Astrocyte of the spinal cord (primary cell): ENCODE results near the gene MPP4.
"Not testable (repeated sequence)": the region's sequence is repeated elsewhere in the genome, so short reads cannot be mapped to it uniquely, and the experiment has no call there.

ENCODE experiments used
- DNase-seq: peaks from one replicate; pipeline ENCODE4 v3.0.0; 2011; ENCODE audit warnings: low read depth, low spot score
- H3K4me3 ChIP-seq: 2 replicates; pipeline ENCODE4 v1.5.1; 2011; ENCODE audit warnings: low read depth, mild to moderate bottlenecking, low read length, moderate library complexity
- in situ Hi-C: cut with HindIII; loops from 2 replicates; pipeline ENCODE4 v1.10.0; 2017; ENCODE audit warnings: low sequenced_read_pairs
- TF ChIP-seq, protein P1 (sequence below): IDR thresholded peaks from 2 replicates; pipeline ENCODE4 v1.5.1; 2012; ENCODE audit warnings: low read depth, mild to moderate bottlenecking, low read length, inconsistent platforms

Gene MPP4

GRCh38 chr2:201675454-201675853, 23.0 kb downstream of the MPP4 start:
- in situ Hi-C loops: no loop called here
- DNase-seq: no peak
- no peak overlapping the region for H3K4me3 ChIP-seq
- TF ChIP-seq, protein P1, sequence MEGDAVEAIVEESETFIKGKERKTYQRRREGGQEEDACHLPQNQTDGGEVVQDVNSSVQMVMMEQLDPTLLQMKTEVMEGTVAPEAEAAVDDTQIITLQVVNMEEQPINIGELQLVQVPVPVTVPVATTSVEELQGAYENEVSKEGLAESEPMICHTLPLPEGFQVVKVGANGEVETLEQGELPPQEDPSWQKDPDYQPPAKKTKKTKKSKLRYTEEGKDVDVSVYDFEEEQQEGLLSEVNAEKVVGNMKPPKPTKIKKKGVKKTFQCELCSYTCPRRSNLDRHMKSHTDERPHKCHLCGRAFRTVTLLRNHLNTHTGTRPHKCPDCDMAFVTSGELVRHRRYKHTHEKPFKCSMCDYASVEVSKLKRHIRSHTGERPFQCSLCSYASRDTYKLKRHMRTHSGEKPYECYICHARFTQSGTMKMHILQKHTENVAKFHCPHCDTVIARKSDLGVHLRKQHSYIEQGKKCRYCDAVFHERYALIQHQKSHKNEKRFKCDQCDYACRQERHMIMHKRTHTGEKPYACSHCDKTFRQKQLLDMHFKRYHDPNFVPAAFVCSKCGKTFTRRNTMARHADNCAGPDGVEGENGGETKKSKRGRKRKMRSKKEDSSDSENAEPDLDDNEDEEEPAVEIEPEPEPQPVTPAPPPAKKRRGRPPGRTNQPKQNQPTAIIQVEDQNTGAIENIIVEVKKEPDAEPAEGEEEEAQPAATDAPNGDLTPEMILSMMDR: no peak

DNA sequence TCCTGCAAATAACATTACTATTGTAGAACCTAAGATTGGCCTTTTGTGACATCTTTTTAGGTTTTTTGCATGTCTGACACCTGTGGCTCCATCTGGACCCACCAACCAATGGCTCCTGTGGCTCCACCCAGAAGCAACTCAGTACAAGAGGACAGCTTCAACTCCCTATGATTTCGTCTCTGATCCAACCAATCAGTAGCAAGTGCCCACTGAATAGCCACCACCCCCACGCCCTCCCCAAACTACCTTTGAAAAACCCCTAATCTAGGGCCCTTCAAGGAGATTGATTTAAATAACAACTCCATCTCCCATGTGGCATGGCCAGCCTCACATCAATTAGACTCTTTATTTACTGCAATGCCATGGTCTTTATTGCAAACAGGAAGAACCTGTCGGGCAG, 23.6 kb downstream of the MPP4 start:
- in situ Hi-C loops: no loop called here

DNA sequence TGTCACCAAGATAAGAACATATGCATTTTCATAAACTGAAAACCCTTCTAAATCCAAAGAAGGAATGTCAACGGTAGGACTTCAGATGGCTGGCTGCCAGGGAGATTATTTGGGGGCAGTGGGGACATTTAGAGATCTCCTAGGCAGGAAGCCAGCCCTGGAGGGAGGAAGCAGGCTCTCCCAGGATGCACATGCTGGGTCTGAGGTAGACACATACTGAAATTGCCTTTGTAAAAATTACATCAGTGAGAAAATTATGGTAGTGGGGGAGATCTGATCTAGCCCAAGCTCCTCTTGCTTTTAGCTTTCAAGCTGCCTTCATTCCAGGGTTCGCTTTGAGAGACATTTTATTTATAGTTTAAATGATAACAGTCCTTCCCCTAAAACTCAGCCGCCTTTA, 24.1 kb downstream of the MPP4 start:
- H3K4me3 ChIP-seq: no peak overlapping the region
- TF ChIP-seq, protein P1: no peak
- DNase-seq: no peak
- in situ Hi-C loops: no loop called here

More for the DNA sequence above, 23.6 kb downstream of the MPP4 start:
- no peak for DNase-seq
- TF ChIP-seq, protein P1: no peak
- H3K4me3 ChIP-seq: no peak overlapping the region

GRCh38 chr2:201673546-201673945, 24.9 kb downstream of the MPP4 start:
- in situ Hi-C loops: no loop called here
- TF ChIP-seq, protein P1: no peak
- DNase-seq: no peak
- H3K4me3 ChIP-seq: no peak overlapping the region

- H3K4me3 ChIP-seq, in situ Hi-C loops, DNase-seq: not testable (repeated sequence)
Measured at GRCh38 chr2:201671205-201671604, 27.2 kb downstream of the MPP4 start.

- H3K4me3 ChIP-seq: no peak overlapping the region
- TF ChIP-seq, protein P1: no peak
- in situ Hi-C loops: no loop called here
- no peak for DNase-seq
Measured at GRCh38 chr2:201669865-201670264, 28.6 kb downstream of the MPP4 start.

- H3K4me3 ChIP-seq: no peak overlapping the region
- in situ Hi-C loops: no loop called here
- TF ChIP-seq, protein P1: no peak
- no peak for DNase-seq
Measured at GRCh38 chr2:201668402-201668910, 30.0 kb downstream of the MPP4 start.
